Measurements from ENCODE around the gene ZBED4. TPM values are rescaled to one million over a fixed set of nuclear protein-coding genes. Genes with fewer than 3 reads are reported as not detected.

Gene ZBED4
- total RNA-seq, 2 experiments from 2014 or later, result 19.7 to 20.1 TPM

DNA sequence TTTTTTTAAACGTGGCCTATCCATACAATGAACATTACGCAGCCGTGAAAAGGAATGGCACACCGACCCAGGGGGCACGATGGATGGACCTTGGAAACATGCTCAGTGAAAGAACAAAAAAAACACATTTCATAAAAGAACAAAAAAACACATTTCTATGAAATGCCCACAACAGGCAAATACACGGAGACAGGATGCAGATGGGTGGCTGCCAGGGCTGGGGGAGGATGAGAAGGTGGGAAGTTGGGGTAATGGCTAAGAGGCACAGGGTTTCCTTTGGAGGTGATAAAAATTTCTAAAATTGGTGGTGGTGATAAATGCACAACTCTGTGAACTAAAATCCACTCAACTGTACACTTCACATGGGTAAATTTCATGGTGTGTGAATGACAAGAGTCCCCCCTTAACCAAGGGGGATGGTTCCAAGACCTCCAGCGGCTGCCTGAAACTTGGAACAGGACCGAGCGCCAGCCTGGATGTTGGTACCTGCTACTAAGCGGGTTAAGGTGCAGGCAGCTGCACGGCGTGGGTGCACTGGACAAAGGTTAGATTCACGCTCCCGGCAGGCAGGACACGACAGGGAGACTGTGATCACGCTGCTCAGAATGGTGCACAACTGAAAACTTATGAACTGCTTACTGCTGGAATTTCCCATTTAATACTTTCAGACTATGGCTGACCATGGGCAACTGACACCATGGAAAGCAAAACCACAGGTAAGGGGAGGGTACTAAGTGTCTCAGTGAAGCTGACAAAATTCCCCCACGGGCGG, 42.4 kb upstream of the ZBED4 start:
- no peak for DNase-seq
- no peaks in the 10 kb centered on the region for H3K27me3 Mint-ChIP-seq
- intact Hi-C loops (cut with micrococcal nuclease), result no loop called here
- H3K36me3 Mint-ChIP-seq (ENCODE audit: low read depth), result peaks cover 50% of the 10 kb centered on the region
- ATAC-seq, result no peak
- CTCF ChIA-PET, result no interaction called here
- H3K9me3 Mint-ChIP-seq, result no peaks in the 10 kb centered on the region
- TF ChIP-seq CTCF (IDR thresholded peaks at IDR 0.05), result no peak
- H3K4me1 Mint-ChIP-seq (ENCODE audit: low read depth), result peaks cover 80% of the 10 kb centered on the region
- H3K4me3 Mint-ChIP-seq, result no peak overlapping the region
- POLR2A ChIA-PET, result interaction anchor here (1.3 to 1.5 kb wide), 2 partner anchors 10 to 43 kb away, joined by 3 to 4 read pairs; partner anchors contain the start of gene ZBED4
- peak overlapping the region; percentile 74 for H3K27ac Mint-ChIP-seq

DNA sequence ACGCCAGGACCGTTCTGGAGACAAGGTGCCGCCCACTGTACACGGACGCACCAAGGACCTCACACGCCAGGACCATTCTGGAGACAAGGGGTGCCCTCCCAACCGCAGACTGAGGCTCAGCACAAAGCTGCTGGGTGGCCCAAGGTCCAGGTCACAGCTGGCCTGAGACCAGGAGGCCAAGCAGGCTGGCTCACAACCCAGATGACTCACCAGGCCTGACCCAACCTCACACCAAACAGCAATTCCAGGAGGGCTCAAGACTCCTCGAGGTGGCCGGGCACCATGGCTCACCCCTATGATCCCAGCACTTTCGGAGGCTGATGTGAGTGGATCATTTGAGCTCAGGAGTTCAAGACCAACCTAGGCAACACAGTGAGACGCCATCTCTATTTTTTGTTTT, 40.8 kb upstream of the ZBED4 start:
- ATAC-seq, result no peak
- Mint-ChIP-seq H3K9me3 (no peaks in the 10 kb centered on the region), H3K27ac (no peak overlapping the region), H3K36me3 (ENCODE audit: low read depth) (peaks cover 51% of the 10 kb centered on the region), H3K4me3 (no peak overlapping the region), H3K27me3 (no peaks in the 10 kb centered on the region), H3K4me1 (ENCODE audit: low read depth) (peaks cover 80% of the 10 kb centered on the region)
- ChIA-PET CTCF (interaction anchor here (1.6 kb wide), 1 partner anchor 46 kb away, joined by 8 read pairs; no protein-coding TSS in a partner anchor), POLR2A (interaction anchor here (0.6 to 1.5 kb wide), 3 partner anchors 8 to 41 kb away, joined by 3 to 4 read pairs (median 3); partner anchors contain the start of gene ZBED4)
- no peak for TF ChIP-seq CTCF (IDR thresholded peaks at IDR 0.05)
- no peak for DNase-seq
- intact Hi-C loops (cut with micrococcal nuclease), result no loop called here

GRCh38 chr22:49814164-49814686, 39.4 kb upstream of the ZBED4 start:
- H3K4me3 Mint-ChIP-seq, result no peak overlapping the region
- H3K4me1 Mint-ChIP-seq (ENCODE audit: low read depth), result peaks cover 77% of the 10 kb centered on the region
- CTCF ChIA-PET, result no interaction called here
- no peak for DNase-seq
- H3K27me3 Mint-ChIP-seq, result no peaks in the 10 kb centered on the region
- ATAC-seq, result no peak
- H3K27ac Mint-ChIP-seq, result no peak overlapping the region
- intact Hi-C loops (cut with micrococcal nuclease), result no loop called here
- POLR2A ChIA-PET, result no interaction called here
- H3K36me3 Mint-ChIP-seq (ENCODE audit: low read depth), result peaks cover 54% of the 10 kb centered on the region
- H3K9me3 Mint-ChIP-seq, result no peaks in the 10 kb centered on the region
- TF ChIP-seq CTCF (IDR thresholded peaks at IDR 0.05), result no peak

DNA sequence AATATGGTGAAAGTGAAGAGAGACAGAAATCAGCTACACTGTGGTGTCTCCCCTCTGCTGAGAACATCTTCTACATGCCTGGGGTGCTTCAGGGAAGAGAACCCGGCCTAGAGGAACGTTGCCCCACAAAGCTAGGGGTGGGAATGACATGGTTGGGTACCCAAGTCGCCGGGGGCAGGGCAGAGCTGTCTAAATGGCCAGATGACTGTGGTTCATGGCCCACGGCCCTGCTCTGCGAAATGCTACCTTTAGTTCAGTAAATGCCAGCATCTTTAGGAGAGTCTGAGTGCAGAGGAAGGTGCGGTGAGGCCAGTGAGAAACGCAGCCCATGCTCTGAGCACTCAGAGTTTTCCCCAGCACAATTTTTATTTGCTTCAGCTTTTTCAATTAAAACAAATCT, 38.8 kb upstream of the ZBED4 start:
- POLR2A ChIA-PET, result interaction anchor here (0.8 to 1.0 kb wide), 2 partner anchors 11 to 27 kb away, joined by 3 read pairs; no protein-coding TSS in a partner anchor
- H3K36me3 Mint-ChIP-seq (ENCODE audit: low read depth), result peaks cover 54% of the 10 kb centered on the region
- intact Hi-C loops (cut with micrococcal nuclease), result no loop called here
- no peak overlapping the region for H3K4me3 Mint-ChIP-seq
- no peak for TF ChIP-seq CTCF (IDR thresholded peaks at IDR 0.05)
- CTCF ChIA-PET, result no interaction called here
- ATAC-seq, result no peak
- no peak for DNase-seq
- H3K9me3 Mint-ChIP-seq, result no peaks in the 10 kb centered on the region
- no peaks in the 10 kb centered on the region for H3K27me3 Mint-ChIP-seq
- H3K4me1 Mint-ChIP-seq (ENCODE audit: low read depth), result peaks cover 72% of the 10 kb centered on the region
- H3K27ac Mint-ChIP-seq, result peak overlapping the region; percentile 56

- intact Hi-C loops (cut with micrococcal nuclease), result no loop called here
- H3K4me3 Mint-ChIP-seq, result no peak overlapping the region
- DNase-seq, result no peak
These were observed 38.0 kb upstream of the ZBED4 start for GRCh38 chr22:49815641-49816091.

More at GRCh38 chr22:49815641-49816091, 38.0 kb upstream of the ZBED4 start:
- Mint-ChIP-seq H3K36me3 (ENCODE audit: low read depth) (peaks cover 56% of the 10 kb centered on the region), H3K27ac (peak overlapping the region; percentile 35), H3K9me3 (no peaks in the 10 kb centered on the region), H3K27me3 (no peaks in the 10 kb centered on the region), H3K4me1 (ENCODE audit: low read depth) (peaks cover 70% of the 10 kb centered on the region)
- TF ChIP-seq CTCF (IDR thresholded peaks at IDR 0.05), result no peak
- CTCF ChIA-PET, result no interaction called here
- POLR2A ChIA-PET, result interaction anchor here (0.7 to 1.0 kb wide), 3 partner anchors 10 to 40 kb away, joined by 3 read pairs; no protein-coding TSS in a partner anchor
- peak; percentile 53 for ATAC-seq

Measured in activated CD8-positive, alpha-beta T cell treated with anti-CD3 and anti-CD28 coated beads for 36 hours (primary cell).